Measurements from ENCODE around the gene TRABD2B.

Gene TRABD2B

DNA sequence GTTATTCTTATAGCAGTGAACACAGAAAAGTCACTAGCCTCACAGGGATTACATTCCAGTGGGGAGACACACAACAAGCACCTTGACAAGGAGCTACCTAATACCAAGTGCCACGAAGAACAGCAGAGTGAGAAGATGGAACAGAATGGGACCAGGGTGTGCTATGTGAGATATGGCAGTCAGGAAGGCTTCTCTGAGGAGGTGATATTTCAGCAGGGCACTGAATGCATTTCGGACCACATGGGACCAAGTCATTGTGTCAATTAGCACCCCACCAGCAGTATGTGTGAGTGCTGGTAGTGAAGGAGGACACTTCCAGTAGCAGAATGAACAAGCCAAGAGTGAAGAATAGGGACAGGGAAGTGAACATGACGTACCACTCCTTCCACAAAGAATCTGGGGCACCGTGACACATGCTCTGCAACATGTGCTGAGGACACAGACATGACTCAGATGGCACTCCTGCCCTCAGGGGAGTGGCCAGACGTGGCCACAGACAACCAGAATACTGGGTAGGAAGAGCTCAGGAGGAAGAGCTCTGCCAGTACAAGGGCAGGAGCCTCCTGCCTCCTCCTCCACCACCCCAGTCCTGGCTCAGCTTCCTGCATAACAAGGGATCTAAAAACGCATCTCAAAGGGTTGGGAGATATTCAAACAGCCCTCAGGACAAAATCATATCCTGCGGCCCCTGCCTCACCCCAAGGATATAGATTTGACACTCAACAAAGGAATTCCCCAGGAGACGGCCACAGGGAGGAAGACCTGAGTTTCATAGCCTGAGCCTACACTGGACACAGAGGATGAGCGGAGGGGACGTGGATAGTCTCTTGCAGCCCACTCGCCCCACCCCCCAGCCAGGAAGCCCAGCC, 102.5 kb downstream of the TRABD2B start:
- no peak overlapping the region for H3K4me3 ChIP-seq
- H3K27ac ChIP-seq = peak overlapping the region in 1 of 21 experiments; percentile 17

- H3K27ac ChIP-seq = no peak overlapping the region
- H3K4me3 ChIP-seq = no peak overlapping the region
Observed at GRCh38 chr1:47893412-47893811, 103.8 kb downstream of the TRABD2B start.

- H3K4me3 ChIP-seq = no peak overlapping the region
- H3K27ac ChIP-seq = no peak overlapping the region
Observed at GRCh38 chr1:47890779-47891178, 106.4 kb downstream of the TRABD2B start.

GRCh38 chr1:47888294-47888629, 108.9 kb downstream of the TRABD2B start:
- H3K27ac ChIP-seq = no peak overlapping the region
- no peak overlapping the region for H3K4me3 ChIP-seq

- no peak overlapping the region for H3K27ac ChIP-seq
- H3K4me3 ChIP-seq = no peak overlapping the region
Observed at GRCh38 chr1:47887475-47888293, 109.5 kb downstream of the TRABD2B start.

DNA sequence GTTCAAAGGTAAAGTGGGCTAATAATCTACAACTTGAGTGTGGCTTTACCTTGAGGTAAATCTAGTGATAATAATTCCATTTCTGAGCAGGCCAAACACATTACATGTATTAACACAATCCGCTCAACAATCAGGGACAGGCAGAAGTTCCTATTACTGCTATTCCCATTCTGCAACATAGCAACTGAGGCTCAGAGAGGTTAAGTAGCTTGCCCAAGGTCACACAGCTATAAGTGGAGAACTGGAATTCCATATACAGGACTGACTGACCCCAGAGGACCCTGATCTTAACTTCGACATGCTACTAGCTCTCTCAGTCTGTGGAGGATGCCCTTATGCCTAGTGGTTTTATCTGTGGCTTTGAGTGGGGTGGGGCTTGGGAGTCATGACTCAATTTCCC, 110.1 kb downstream of the TRABD2B start:
- Histone ChIP-seq H3K4me3 (no peak overlapping the region), H3K27ac (no peak overlapping the region)

- Histone ChIP-seq H3K4me3 (no peak overlapping the region), H3K27ac (no peak overlapping the region)
Observed at GRCh38 chr1:47886141-47886540, 111.0 kb downstream of the TRABD2B start.

DNA sequence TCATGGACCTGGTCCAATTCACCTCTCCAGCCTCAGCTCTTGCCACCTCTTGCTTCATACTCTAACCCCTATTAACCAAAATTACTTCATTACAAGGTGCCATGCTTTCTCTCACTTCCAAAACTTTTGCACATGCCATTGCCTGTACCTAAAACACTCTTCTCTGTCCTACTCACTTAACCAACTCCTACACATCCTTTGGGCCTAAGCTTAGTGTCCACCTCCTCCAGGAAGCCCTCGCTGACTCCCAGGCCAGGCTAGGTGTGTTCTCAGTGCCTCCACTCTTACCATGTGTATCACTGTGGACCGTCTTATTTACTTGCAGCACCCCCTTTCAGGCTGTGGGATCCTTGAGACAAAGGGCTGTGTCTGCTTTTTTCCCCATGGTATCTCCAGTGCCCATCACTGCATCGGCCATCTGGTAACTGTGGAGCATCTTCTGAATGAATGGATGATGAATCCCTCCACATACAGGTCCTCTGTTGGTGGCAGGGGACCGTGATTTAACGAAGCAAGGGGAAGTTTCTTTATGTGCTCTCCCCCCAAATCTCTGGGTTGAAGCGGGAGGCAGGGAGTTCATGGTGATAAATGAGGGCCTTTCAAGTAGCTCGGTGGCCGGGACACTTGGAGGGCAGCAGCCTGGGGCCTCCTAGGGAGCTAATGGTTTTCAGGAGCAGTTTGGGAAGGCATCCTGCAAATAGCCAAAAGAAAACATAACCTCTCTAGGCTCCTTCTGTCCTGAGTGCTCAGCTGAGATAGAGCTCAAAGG, 111.9 kb downstream of the TRABD2B start:
- Histone ChIP-seq H3K4me3 (no peak overlapping the region), H3K27ac (no peak overlapping the region)

GRCh38 chr1:47883963-47884362, 113.2 kb downstream of the TRABD2B start:
- no peak overlapping the region for H3K27ac ChIP-seq
- H3K4me3 ChIP-seq = no peak overlapping the region

DNA sequence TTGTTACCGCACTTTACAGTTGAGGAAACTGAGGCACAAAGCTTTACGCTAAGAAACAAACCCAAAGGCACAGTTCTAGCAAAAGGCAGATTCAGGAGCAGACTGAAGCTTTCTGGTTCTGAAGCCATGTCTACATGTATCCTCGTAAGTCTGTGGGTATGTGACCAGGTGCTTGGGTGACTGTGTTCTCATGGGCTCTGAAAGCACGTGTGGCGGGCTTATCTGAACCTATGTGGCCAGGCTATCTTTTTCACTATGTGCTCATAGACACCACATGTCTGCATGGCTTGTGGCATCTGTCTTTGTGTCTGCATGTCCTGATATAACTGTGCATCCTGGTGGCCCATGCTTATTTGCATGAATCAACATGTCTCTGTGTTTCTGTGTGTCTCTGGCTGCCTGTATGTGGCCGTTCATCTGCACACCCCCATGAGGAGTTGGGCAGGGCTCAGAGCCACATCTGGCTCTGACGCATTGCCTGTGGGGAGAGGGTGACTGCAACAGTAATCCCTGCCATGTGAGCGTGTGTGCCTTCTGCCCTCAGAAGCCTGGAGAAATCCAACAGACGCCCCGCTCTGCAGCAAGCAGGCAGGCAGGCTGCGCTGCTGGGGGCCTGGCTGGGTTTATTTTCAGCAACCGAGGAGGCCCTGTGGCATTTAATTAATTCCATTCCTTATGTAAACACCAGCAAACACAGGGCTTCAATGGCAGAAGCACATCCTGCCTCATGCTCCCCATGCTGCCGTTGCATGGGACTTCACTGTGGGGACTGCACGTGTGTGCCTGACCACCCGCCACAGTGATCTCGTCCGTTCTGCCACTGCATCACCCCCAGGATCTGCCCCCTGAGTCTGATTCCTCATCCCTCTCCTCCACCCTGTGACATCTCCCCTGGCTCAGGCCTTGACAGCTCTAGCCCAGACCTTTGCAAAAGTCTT, 115.4 kb downstream of the TRABD2B start:
- no peak overlapping the region for H3K4me3 ChIP-seq
- H3K27ac ChIP-seq = peak overlapping the region in 2 of 21 experiments; percentile 7 to 37

- no peak overlapping the region for H3K27ac ChIP-seq
Observed at GRCh38 chr1:47876587-47876963, 120.6 kb downstream of the TRABD2B start.

GRCh38 chr1:47875831-47876586, 121.2 kb downstream of the TRABD2B start:
- Histone ChIP-seq H3K4me3 (no peak overlapping the region), H3K27ac (no peak overlapping the region)

More at GRCh38 chr1:47876587-47876963, 120.6 kb downstream of the TRABD2B start:
- H3K4me3 ChIP-seq = no peak overlapping the region

DNA sequence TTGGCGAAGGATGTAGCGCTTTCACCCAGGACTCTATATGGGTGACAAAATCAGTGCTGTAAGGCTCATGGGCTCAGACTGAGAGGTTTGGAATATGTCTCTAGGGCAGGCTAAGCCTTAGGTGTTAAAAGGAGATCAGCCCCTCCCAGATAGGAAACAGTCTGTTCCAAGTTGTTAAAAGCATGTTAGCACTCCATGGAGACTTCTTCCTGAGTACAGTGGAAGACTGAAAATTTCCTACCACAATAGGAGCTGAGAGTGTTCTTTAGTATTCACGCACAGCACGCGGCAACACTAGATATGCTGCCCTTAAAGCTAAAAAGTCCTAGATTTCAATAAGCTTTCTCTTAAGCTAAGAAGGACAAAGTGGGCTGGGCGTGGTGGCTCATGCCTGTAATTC, 122.1 kb downstream of the TRABD2B start:
- Histone ChIP-seq H3K4me3 (no peak overlapping the region), H3K27ac (no peak overlapping the region)

- H3K4me3 ChIP-seq = no peak overlapping the region
- H3K27ac ChIP-seq = no peak overlapping the region
Observed at GRCh38 chr1:47873337-47873736, 123.8 kb downstream of the TRABD2B start.

DNA sequence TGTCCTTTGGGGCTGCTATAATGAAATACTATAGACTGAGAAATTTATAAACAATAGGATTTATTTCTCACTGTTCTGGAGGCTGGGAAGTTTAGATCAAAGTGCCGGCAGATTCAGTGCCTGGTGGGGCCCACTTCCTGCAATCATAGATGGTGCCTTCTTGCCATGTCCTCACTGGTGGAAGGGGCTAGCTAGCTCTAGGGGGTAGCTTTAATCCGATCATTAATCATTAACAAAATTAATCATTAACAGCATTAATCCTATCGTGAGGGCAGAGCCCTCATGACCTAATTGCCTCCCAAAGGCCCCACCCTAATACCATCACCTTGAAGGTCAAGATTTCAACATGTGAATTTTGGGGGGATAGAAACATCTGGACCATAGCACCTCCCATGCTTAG, 124.3 kb downstream of the TRABD2B start:
- Histone ChIP-seq H3K27ac (no peak overlapping the region), H3K4me3 (no peak overlapping the region)

- H3K27ac ChIP-seq = no peak overlapping the region
Observed at GRCh38 chr1:47871799-47872353, 125.3 kb downstream of the TRABD2B start.

DNA sequence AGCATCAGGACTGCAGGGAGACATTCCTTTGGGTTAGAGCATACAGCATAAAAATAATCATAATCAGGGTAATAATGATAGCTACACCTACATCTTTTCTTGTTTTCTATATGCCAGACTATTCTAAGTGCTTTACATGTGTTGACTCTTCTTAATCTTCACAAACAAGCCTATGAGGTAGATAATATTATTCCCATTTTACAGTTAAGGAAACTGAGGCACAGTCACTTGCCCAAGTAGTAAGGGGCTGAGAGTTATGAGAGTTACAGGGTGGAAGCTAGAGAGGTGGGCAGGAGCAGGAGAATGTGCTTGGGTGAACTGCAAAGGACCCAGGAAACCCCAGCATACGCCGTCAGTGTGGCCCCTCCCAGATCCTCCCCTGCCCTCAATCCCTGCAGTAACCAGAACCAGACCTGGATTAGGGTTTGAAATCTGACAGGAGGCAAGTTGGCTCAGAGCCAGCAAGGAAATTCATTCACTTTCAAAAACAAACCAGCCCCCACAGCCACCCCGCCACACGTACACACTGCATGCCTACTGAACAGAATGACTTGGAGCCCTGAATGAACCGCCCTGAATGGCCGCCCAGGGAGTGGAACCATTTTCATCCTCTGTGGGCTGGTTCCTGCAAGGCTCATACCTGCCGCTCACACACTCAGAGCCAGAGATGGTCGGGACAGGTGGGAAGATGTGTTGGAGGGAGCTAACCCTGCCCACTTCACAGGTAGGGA, 126.1 kb downstream of the TRABD2B start:
- H3K4me3 ChIP-seq = no peak overlapping the region
- H3K27ac ChIP-seq = no peak overlapping the region

More at GRCh38 chr1:47871799-47872353, 125.3 kb downstream of the TRABD2B start:
- no peak overlapping the region for H3K4me3 ChIP-seq

DNA sequence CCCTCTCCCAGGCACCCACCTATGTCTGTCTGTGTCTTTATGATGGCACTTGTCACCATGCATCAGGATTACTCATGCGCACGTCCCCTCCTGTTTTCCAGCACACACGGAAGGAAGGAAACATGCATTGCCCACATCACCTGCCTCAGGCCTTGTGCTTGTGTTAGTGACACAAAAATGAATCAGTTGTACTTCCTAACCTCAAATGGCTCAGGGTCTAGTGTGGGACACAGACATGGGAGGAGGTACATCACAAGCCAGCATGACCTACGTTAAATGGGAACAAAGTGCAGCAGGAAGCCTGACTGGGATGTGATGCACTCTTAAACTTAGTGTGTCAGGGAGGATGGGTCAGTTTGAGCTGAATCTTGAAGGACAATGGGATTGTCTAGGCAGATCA, 126.7 kb downstream of the TRABD2B start:
- no peak overlapping the region for H3K4me3 ChIP-seq
- H3K27ac ChIP-seq = no peak overlapping the region

Data from skin epidermis (tissue), 12 donors.